ENCODE results near the gene OR4K14. TPM values are rescaled to one million over a fixed set of nuclear protein-coding genes. Genes with fewer than 3 reads are reported as not detected.

Gene OR4K14
- total RNA-seq, 1 donor from 2014 or later = not detected

DNA sequence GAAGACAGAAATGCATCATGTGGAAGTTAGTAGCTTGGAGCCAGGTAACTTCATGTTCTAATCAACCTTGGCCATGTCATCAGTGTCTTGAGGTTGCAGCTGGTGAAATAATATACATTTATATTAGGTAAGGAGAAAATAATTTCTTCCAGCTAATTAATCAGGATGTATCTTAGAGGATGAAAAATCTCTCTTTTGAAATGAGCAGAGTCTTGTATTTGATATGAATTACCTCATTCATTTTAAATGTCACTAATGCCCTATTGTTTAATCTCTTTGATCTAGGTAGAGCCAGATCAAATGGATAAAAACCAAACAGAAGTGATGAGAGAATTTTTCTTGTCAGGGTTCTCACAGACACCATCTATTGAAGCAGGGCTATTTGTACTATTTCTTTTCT is 17.2 kb downstream of the OR4K14 start, which contains the start of gene OR4Q2:
OR4Q2 (plus strand) TSS at position 301 of the 400 bp plus-strand sequence.
- Histone ChIP-seq H3K27me3 (ENCODE audit: insufficient read depth, low read length) (no peaks in the 10 kb centered on the region), H2AFZ (ENCODE audit: low read depth, low read length) (no peak within 1 kb of the TSS), H3K4me1 (ENCODE audit: insufficient read depth, low read length) (no peaks in the 10 kb centered on the region), H3K4me2 (ENCODE audit: low read length) (no peak within 1 kb of the TSS), H3K36me3 (ENCODE audit: insufficient read depth, low read length) (no peaks in the 10 kb centered on the region), H3K9me3 (ENCODE audit: insufficient read depth, low read depth, low read length) (peaks cover 2% of the 10 kb centered on the region), H3K9ac (ENCODE audit: low read length) (no peak within 1 kb of the TSS), H4K20me1 (ENCODE audit: insufficient read depth, low read length) (no peaks in the 10 kb centered on the region), H3K4me3 (ENCODE audit: insufficient read depth, low read depth, low read length) (no peak within 1 kb of the TSS), H3K27ac (ENCODE audit: low read depth, low read length) (no peak within 1 kb of the TSS), H3K79me2 (ENCODE audit: insufficient read depth, low read length) (no peaks in the 10 kb centered on the region)
- Mint-ChIP-seq H3K27me3 (ENCODE audit: low read depth, unreplicated experiment) (no peaks in the 10 kb centered on the region), H3K4me3 (ENCODE audit: unreplicated experiment) (no peak within 1 kb of the TSS), H3K9me3 (ENCODE audit: unreplicated experiment) (no peaks in the 10 kb centered on the region), H3K36me3 (ENCODE audit: low read depth, unreplicated experiment) (no peaks in the 10 kb centered on the region), H3K4me1 (ENCODE audit: low read depth, unreplicated experiment) (no peaks in the 10 kb centered on the region), H3K27ac (ENCODE audit: unreplicated experiment) (no peak within 1 kb of the TSS)
- TF ChIP-seq EZH2 (IDR thresholded peaks at IDR 0.05; ENCODE audit: insufficient read depth, low read length) = no peak
- TF ChIP-seq, protein P1, sequence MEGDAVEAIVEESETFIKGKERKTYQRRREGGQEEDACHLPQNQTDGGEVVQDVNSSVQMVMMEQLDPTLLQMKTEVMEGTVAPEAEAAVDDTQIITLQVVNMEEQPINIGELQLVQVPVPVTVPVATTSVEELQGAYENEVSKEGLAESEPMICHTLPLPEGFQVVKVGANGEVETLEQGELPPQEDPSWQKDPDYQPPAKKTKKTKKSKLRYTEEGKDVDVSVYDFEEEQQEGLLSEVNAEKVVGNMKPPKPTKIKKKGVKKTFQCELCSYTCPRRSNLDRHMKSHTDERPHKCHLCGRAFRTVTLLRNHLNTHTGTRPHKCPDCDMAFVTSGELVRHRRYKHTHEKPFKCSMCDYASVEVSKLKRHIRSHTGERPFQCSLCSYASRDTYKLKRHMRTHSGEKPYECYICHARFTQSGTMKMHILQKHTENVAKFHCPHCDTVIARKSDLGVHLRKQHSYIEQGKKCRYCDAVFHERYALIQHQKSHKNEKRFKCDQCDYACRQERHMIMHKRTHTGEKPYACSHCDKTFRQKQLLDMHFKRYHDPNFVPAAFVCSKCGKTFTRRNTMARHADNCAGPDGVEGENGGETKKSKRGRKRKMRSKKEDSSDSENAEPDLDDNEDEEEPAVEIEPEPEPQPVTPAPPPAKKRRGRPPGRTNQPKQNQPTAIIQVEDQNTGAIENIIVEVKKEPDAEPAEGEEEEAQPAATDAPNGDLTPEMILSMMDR (IDR thresholded peaks at IDR 0.05; ENCODE audit: insufficient read depth, low read depth, low read length) = no peak
- no peak for DNase-seq (ENCODE audit: low read depth)
- FAIRE-seq = no peak

DNA sequence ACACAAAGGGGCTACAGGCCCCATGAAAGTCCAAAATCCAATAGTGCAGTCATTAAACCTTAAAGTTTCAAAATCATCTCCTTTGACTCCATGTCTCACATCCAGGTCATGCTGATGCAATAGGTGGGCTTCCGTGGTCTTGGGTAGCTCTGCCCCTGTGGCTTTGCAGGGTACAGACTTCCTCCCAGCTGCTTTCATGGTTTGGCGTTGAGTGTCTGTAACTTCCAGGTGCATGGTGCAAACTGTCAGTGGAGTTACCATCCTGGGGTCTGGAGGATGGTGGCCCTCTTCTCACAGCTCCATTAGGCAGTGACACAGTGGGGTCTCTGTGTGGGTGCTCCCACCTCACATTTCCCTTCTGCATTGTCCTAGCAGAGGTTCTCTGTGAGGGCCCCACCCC is 25.7 kb downstream of the OR4K14 start:
- no peak overlapping the region for H3K9ac ChIP-seq (ENCODE audit: low read length)
- TF ChIP-seq, protein P1 (IDR thresholded peaks at IDR 0.05; ENCODE audit: insufficient read depth, low read depth, low read length) = no peak
- no peak overlapping the region for H3K27ac ChIP-seq (ENCODE audit: low read depth, low read length)
- H3K79me2 ChIP-seq (ENCODE audit: insufficient read depth, low read length) = no peaks in the 10 kb centered on the region
- H3K27me3 ChIP-seq (ENCODE audit: insufficient read depth, low read length) = no peaks in the 10 kb centered on the region
- H3K4me2 ChIP-seq (ENCODE audit: low read length) = no peak overlapping the region
- no peaks in the 10 kb centered on the region for H3K4me1 Mint-ChIP-seq (ENCODE audit: low read depth, unreplicated experiment)
- DNase-seq (ENCODE audit: low read depth) (no peak), FAIRE-seq (no peak)
- no peaks in the 10 kb centered on the region for H3K36me3 Mint-ChIP-seq (ENCODE audit: low read depth, unreplicated experiment)
- H3K27ac Mint-ChIP-seq (ENCODE audit: unreplicated experiment) = no peak overlapping the region
- H3K27me3 Mint-ChIP-seq (ENCODE audit: low read depth, unreplicated experiment) = no peaks in the 10 kb centered on the region
- H3K9me3 Mint-ChIP-seq (ENCODE audit: unreplicated experiment) = peaks cover 13% of the 10 kb centered on the region
- H3K36me3 ChIP-seq (ENCODE audit: insufficient read depth, low read length) = no peaks in the 10 kb centered on the region
- H2AFZ ChIP-seq (ENCODE audit: low read depth, low read length) = no peak overlapping the region
- H3K9me3 ChIP-seq (ENCODE audit: insufficient read depth, low read depth, low read length) = no peaks in the 10 kb centered on the region
- H4K20me1 ChIP-seq (ENCODE audit: insufficient read depth, low read length) = no peaks in the 10 kb centered on the region
- H3K4me1 ChIP-seq (ENCODE audit: insufficient read depth, low read length) = no peaks in the 10 kb centered on the region
- no peak overlapping the region for H3K4me3 Mint-ChIP-seq (ENCODE audit: unreplicated experiment)
- H3K4me3 ChIP-seq (ENCODE audit: insufficient read depth, low read depth, low read length) = no peak overlapping the region

DNA sequence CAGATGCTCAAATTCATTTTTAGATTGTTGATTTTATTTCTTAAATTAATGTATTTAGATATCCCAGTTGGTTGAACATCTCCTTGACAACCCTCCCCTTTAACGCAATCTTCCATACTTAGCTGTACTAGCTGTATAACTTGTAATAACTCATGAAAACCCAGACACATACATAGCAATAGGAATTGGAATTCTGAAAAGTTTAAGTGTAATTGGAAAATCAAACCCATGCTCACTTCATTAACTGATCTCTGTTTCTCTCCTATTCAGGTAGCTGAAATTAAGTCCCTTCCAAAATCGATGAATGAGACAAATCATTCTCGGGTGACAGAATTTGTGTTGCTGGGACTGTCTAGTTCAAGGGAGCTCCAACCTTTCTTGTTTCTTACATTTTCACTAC is 43.8 kb downstream of the OR4K14 start, which contains the start of gene OR4K15:
OR4K15 (plus strand) TSS at position 301 of the 400 bp plus-strand sequence; CDS start at position 301, 0 bp downstream.
- H3K9me3 ChIP-seq (ENCODE audit: insufficient read depth, low read depth, low read length) = no peaks in the 10 kb centered on the region
- no peaks in the 10 kb centered on the region for H3K27me3 ChIP-seq (ENCODE audit: insufficient read depth, low read length)
- FAIRE-seq = no peak
- no peak within 1 kb of the TSS for H3K4me3 ChIP-seq (ENCODE audit: insufficient read depth, low read depth, low read length)
- H4K20me1 ChIP-seq (ENCODE audit: insufficient read depth, low read length) = no peaks in the 10 kb centered on the region
- H3K27ac ChIP-seq (ENCODE audit: low read depth, low read length) = no peak within 1 kb of the TSS
- no peak within 1 kb of the TSS for H2AFZ ChIP-seq (ENCODE audit: low read depth, low read length)
- no peaks in the 10 kb centered on the region for H3K36me3 Mint-ChIP-seq (ENCODE audit: low read depth, unreplicated experiment)
- no peaks in the 10 kb centered on the region for H3K4me1 ChIP-seq (ENCODE audit: insufficient read depth, low read length)
- no peak for DNase-seq (ENCODE audit: low read depth)
- no peaks in the 10 kb centered on the region for H3K9me3 Mint-ChIP-seq (ENCODE audit: unreplicated experiment)
- TF ChIP-seq, protein P1 (IDR thresholded peaks at IDR 0.05; ENCODE audit: insufficient read depth, low read depth, low read length) = no peak
- no peak for TF ChIP-seq EZH2 (IDR thresholded peaks at IDR 0.05; ENCODE audit: insufficient read depth, low read length)
- H3K36me3 ChIP-seq (ENCODE audit: insufficient read depth, low read length) = no peaks in the 10 kb centered on the region
- H3K9ac ChIP-seq (ENCODE audit: low read length) = no peak within 1 kb of the TSS
- H3K27me3 Mint-ChIP-seq (ENCODE audit: low read depth, unreplicated experiment) = no peaks in the 10 kb centered on the region
- no peak within 1 kb of the TSS for H3K27ac Mint-ChIP-seq (ENCODE audit: unreplicated experiment)
- no peak within 1 kb of the TSS for H3K4me3 Mint-ChIP-seq (ENCODE audit: unreplicated experiment)
- H3K4me2 ChIP-seq (ENCODE audit: low read length) = no peak within 1 kb of the TSS
- no peaks in the 10 kb centered on the region for H3K79me2 ChIP-seq (ENCODE audit: insufficient read depth, low read length)
- H3K4me1 Mint-ChIP-seq (ENCODE audit: low read depth, unreplicated experiment) = no peaks in the 10 kb centered on the region
